Peyer's patch (tissue), 4 donors: ENCODE measurements around the gene ADGRF4. TPM values are rescaled to one million over a fixed set of nuclear protein-coding genes. Genes with fewer than 3 reads are reported as not detected.

ENCODE experiments used
- DNase-seq, 3 donors: peaks; one replicate each; pipeline ENCODE4 v3.0.0-alpha.2; 2017 to 2019
- H3K27ac ChIP-seq, 4 donors: fragments of 200-600 bp; sonication (generic); one replicate each; pipeline ENCODE4 v1.5.1; 2016 to 2019
- H3K27me3 ChIP-seq, 2 donors: fragments of 200-600 bp; sonication (generic); one replicate each; pipeline ENCODE4 v1.5.1; 2019
- H3K36me3 ChIP-seq, 3 donors: fragments of 200-600 bp; sonication (generic); one replicate each; pipeline ENCODE4 v1.5.1; 2016 to 2019
- H3K4me1 ChIP-seq, 4 donors: fragments of 200-600 bp; sonication (generic); one replicate each; pipeline ENCODE4 v1.5.1; 2016 to 2019
- H3K4me3 ChIP-seq, 4 donors: fragments of 200-600 bp; sonication (generic); 1 replicate in 3 of 4; 2 replicates in 1 of 4; pipeline ENCODE4 v1.5.1; 2016 to 2019; ENCODE audit warnings: mild to moderate bottlenecking in 1 of 4
- H3K9me3 ChIP-seq, 4 donors: fragments of 200-600 bp; sonication (generic); one replicate each; pipeline ENCODE4 v1.5.1; 2016 to 2019; ENCODE audit warnings: mild to moderate bottlenecking in 1 of 4
- CTCF ChIP-seq, 6 experiments: fragments of 450-650 bp in 4 of 6; fragments of 200-600 bp in 2 of 6; sonication (generic) in 1 of 6; IDR thresholded peaks; one replicate each; pipeline ENCODE4 v1.5.1; 2017 to 2019; ENCODE audit warnings: antibody characterized with exemption in 6 of 6, mild to moderate bottlenecking in 3 of 6, moderate library complexity in 1 of 6
- POLR2A ChIP-seq, 2 donors: fragments of 450-650 bp; IDR thresholded peaks; one replicate each; pipeline ENCODE4 v1.5.1; 2017; ENCODE audit warnings: antibody characterized with exemption in 2 of 2, mild to moderate bottlenecking in 2 of 2, moderate library complexity in 2 of 2
- total RNA-seq, 4 donors: library from RNA; depleted of rRNA; stranded (reverse); fragments of >200 nt; gene quantifications; one replicate each; pipeline ENCODE4 v1.1.0, GENCODE V29; 2016

The ADGRF4 gene
- total RNA-seq, 4 donors from 2014 or later, result 0.18 to 0.80 (median 0.57) TPM; not detected in 1

GRCh38 chr6:47678739-47679138, 19.6 kb upstream of the ADGRF4 start:
- Histone ChIP-seq H3K27ac (no peak overlapping the region), H3K4me3 (no peak overlapping the region), H3K4me1 (no peaks in the 10 kb centered on the region), H3K27me3 (no peaks in the 10 kb centered on the region), H3K36me3 (no peaks in the 10 kb centered on the region), H3K9me3 (no peaks in the 10 kb centered on the region)
- no peak for DNase-seq
- TF ChIP-seq CTCF (IDR thresholded peaks at IDR 0.05) (no peak), POLR2A (IDR thresholded peaks at IDR 0.05) (no peak)

GRCh38 chr6:47679322-47679906, 19.0 kb upstream of the ADGRF4 start:
- Histone ChIP-seq H3K9me3 (no peaks in the 10 kb centered on the region), H3K36me3 (no peaks in the 10 kb centered on the region), H3K4me3 (no peak overlapping the region), H3K4me1 (no peaks in the 10 kb centered on the region), H3K27ac (no peak overlapping the region), H3K27me3 (no peaks in the 10 kb centered on the region)
- no peak for TF ChIP-seq CTCF (IDR thresholded peaks at IDR 0.05)
- TF ChIP-seq POLR2A (IDR thresholded peaks at IDR 0.05), result no peak
- no peak for DNase-seq

- no peak for DNase-seq
These were observed 18.3 kb upstream of the ADGRF4 start for GRCh38 chr6:47680051-47680450.

GRCh38 chr6:47680724-47681123, 17.7 kb upstream of the ADGRF4 start:
- Histone ChIP-seq H3K36me3 (no peaks in the 10 kb centered on the region), H3K27me3 (no peaks in the 10 kb centered on the region), H3K4me1 (no peaks in the 10 kb centered on the region), H3K4me3 (no peak overlapping the region), H3K27ac (no peak overlapping the region), H3K9me3 (no peaks in the 10 kb centered on the region)
- TF ChIP-seq POLR2A (IDR thresholded peaks at IDR 0.05) (no peak), CTCF (IDR thresholded peaks at IDR 0.05) (no peak)
- no peak for DNase-seq

More at GRCh38 chr6:47680051-47680450, 18.3 kb upstream of the ADGRF4 start:
- Histone ChIP-seq H3K9me3 (no peaks in the 10 kb centered on the region), H3K27ac (no peak overlapping the region), H3K4me3 (no peak overlapping the region), H3K4me1 (no peaks in the 10 kb centered on the region), H3K27me3 (no peaks in the 10 kb centered on the region), H3K36me3 (no peaks in the 10 kb centered on the region)
- TF ChIP-seq POLR2A (IDR thresholded peaks at IDR 0.05), result no peak
- no peak for TF ChIP-seq CTCF (IDR thresholded peaks at IDR 0.05)

GRCh38 chr6:47681201-47681990, 17.0 kb upstream of the ADGRF4 start:
- TF ChIP-seq CTCF (IDR thresholded peaks at IDR 0.05) (no peak), POLR2A (IDR thresholded peaks at IDR 0.05) (no peak)
- Histone ChIP-seq H3K9me3 (no peaks in the 10 kb centered on the region), H3K4me1 (no peaks in the 10 kb centered on the region), H3K36me3 (no peaks in the 10 kb centered on the region), H3K27ac (no peak overlapping the region), H3K4me3 (no peak overlapping the region), H3K27me3 (no peaks in the 10 kb centered on the region)
- DNase-seq, result no peak
